Measurements from ENCODE around the gene TAX1BP1.
"Not testable (repeated sequence)": the region's sequence is repeated elsewhere in the genome, so short reads cannot be mapped to it uniquely, and the experiment has no call there.

Gene TAX1BP1

GRCh38 chr7:27737616-27738015 lies 2.3 kb upstream of the TAX1BP1 start:
- DNase-seq (ENCODE audit: low read depth in 2 of 2, low spot score in 1 of 2): no peak

DNA sequence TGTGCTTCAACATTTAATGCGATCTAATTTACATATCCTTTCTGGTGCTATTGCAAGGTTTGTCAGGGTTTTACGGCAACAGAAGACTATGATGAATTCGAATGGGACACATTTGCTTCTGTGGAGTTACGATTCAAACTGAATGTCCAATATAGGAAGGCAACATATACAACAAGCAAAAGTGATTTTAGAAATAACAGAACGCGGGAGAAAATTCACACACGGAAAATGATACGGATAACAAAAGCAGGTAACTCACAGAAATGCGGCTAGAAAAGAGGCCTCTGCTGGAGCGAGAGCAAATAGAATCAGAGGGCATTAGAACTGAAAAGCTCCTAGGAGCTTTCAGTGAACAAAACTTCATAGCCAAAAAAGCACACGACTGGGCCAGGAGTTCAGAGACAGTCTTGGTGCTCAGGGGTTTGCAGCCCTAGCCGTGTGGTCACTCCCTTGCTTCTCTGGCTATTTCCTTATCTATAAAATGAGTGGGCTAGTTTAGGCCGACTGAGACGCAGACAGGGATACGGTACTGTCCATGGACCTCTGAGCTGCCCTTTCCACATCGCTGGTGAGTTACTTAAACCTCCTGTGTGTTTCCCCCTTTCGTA lies 557 bp upstream of the TAX1BP1 start:
- DNase-seq (ENCODE audit: low read depth in 2 of 2, low spot score in 1 of 2): no peak

GRCh38 chr7:27740449-27741086 lies 606 bp downstream of the TAX1BP1 start:
- DNase-seq (ENCODE audit: low read depth in 2 of 2, low spot score in 1 of 2): peak; percentile 57 to 69

DNA sequence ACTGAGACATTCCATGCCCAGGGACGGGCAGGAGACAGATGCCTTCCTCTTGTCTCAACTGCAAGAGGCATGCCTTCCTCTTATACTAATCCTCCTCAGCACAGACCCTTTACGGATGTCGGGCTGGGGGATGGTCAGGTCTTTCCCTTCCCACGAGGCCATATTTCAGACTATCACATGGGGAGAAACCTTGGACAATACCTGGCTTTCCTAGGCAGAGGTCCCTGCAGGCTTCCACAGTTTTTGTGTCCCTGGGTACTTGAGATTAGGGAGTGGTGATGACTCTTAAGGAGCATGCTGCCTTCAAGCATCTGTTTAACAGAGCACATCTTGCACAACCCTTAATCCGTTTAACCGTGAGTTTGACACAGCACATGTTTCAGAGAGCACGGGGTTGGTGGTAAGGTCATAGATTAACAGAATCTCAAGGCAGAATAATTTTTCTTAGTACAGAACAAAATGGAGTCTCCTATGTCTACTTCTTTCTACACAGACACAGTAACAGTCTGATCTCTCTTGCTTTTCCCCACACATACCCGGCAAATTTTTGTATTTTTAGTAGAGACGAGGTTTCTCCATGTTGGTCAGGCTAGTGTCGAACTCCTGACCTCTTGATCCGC lies 2.2 kb downstream of the TAX1BP1 start:
- not testable (repeated sequence) for DNase-seq (ENCODE audit: low read depth in 2 of 2, low spot score in 1 of 2)

DNA sequence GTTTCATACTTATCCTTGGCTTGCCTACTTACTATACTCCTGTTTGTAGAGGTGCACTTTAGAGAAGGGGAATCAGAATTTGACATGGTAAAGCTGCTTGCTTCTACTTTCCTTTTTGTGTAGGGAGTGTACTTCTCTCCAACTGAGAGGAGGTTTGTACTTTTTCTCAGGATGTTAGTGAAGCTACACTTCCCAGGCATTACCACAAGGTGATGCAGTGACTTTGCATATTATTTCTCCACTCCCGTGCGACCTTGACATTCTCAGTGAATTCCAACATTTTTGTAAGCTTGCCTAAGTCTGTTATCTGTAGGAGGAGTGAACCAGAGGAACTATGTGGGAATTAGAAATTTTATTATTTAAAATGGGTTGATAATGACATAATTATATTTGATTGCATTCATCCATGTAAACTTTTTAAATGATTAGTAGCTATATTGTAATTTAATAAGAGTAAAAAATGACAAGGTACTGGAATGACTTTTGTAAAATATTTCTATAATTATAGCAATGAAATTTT lies 5.2 kb downstream of the TAX1BP1 start:
- DNase-seq (ENCODE audit: low read depth in 2 of 2, low spot score in 1 of 2): no peak

- no peak for DNase-seq (ENCODE audit: low read depth in 2 of 2, low spot score in 1 of 2)
These were observed 6.5 kb downstream of the TAX1BP1 start for GRCh38 chr7:27746486-27746885.

GRCh38 chr7:27746978-27747377 lies 7.0 kb downstream of the TAX1BP1 start:
- no peak for DNase-seq (ENCODE audit: low read depth in 2 of 2, low spot score in 1 of 2)

- no peak for DNase-seq (ENCODE audit: low read depth in 2 of 2, low spot score in 1 of 2)
These were observed 7.8 kb downstream of the TAX1BP1 start for GRCh38 chr7:27747589-27748368.

DNA sequence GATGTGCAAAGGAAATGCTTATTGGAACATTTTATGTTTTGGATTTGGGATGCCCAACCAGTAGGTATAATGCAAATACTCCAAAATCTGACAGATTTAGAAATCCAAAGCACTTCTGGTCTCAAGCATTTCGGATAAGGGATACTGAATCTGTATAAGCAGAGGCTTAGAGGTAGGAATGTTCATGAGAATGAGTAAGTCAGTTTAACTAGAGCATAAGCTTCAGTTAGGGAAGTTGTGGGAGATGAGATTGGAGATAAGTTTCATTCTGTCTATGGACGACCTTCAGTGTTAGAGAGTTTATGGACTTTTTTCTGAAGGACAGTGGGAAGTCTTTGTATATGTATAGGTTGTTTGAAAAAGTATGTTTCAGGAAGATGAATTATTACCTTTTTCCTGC lies 10.4 kb downstream of the TAX1BP1 start:
- DNase-seq (ENCODE audit: low read depth in 2 of 2, low spot score in 1 of 2): no peak

GRCh38 chr7:27751888-27752660 lies 12.1 kb downstream of the TAX1BP1 start:
- DNase-seq (ENCODE audit: low read depth in 2 of 2, low spot score in 1 of 2): no peak

DNA sequence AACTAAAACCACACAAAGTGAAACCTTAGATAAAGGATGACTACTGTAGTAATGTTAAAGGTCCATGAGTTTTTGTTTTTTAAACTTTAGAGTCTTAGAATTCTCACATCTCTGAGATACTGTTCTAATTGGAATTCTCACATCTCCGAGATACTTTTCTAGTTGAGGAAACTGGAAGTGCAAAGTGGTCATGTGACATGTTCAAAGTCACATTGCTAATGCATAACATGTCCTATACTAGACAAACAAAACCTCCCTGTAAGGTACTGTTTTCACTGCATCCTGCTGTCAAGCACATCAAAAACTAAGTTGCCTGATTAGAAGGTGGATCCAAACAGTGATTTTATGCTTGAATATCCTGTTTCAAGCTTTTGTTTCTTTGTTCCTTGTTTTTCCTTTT lies 13.9 kb downstream of the TAX1BP1 start:
- DNase-seq (ENCODE audit: low read depth in 2 of 2, low spot score in 1 of 2): no peak

DNA sequence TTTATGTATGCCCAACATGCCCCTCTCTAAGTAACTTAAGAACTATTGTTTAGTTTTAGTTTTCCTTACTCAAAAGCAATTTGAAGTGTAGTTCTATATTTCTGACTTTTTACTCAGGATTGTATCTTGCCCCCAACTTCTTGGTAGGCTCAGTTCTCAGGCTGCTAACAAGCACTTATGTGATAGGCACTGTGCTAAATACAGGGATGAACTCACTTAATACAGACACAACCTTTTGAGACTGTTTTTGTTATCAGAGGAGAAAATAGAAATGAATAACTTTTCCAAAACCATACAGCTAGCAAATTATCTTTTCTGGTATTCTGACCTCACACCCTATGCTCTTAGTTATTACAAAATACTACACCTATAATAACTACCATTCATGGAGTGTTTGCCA lies 16.3 kb downstream of the TAX1BP1 start:
- DNase-seq (ENCODE audit: low read depth in 2 of 2, low spot score in 1 of 2): no peak

DNA sequence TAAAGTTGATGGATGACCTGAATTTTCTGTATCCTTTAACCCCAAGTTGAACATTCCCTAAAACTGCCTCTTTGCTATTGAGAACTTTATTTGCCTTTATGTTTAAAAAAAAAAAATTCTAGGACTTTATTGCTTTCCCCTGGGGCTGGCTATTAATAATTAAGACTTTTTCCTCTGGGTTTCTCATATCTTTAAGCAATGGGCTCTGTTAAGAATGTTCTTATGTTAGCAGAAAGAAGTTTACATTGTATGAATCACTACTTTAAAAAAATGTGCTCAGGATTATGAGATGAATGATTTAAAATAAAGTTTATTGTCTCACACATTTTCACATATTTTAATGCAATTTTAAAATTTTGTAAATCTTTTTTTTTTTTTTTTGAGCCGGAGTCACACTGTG lies 19.5 kb downstream of the TAX1BP1 start:
- DNase-seq (ENCODE audit: low read depth in 2 of 2, low spot score in 1 of 2): no peak

DNA sequence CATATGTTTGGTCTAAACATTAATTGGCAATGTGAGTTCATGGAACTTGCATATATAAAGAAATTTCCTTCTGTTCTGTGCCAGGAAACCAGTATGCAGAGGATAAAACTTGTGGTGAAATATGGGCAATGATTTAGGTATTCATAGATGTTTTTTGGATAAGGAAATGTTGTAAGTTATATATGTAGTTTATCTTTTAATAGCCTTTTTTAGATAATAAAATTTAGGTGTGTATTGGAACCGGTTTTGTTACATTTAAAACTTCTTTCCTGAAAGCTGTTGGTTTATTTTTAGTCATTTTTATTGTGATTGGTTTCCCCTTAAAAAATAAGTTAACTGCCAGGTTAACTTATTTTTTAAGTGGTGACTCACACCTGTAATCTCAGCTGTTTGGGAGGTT lies 22.1 kb downstream of the TAX1BP1 start:
- DNase-seq (ENCODE audit: low read depth in 2 of 2, low spot score in 1 of 2): no peak

- DNase-seq (ENCODE audit: low read depth in 2 of 2, low spot score in 1 of 2): no peak
These were observed 24.1 kb downstream of the TAX1BP1 start for GRCh38 chr7:27763983-27764508.

- DNase-seq (ENCODE audit: low read depth in 2 of 2, low spot score in 1 of 2): no peak
These were observed 25.9 kb downstream of the TAX1BP1 start for GRCh38 chr7:27765841-27766240.

DNA sequence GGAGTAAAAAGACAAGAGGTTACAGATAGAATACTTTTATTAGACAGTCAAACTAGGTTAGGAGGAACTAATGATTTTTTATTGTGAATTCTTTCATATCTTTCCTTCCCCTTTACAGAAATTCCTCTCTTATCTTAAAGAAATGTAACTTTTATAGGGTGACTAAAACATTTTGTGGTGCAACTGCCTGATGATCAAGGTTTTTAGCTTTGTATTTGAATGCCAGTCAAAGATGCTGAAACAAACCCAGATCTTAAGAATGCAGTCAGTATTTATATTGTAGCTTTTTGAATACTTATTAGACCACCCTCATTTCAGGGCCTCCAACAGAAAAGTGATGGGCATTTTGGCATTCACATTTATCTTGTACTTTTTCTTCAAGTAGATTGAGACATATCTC lies 27.4 kb downstream of the TAX1BP1 start:
- no peak for DNase-seq (ENCODE audit: low read depth in 2 of 2, low spot score in 1 of 2)

DNA sequence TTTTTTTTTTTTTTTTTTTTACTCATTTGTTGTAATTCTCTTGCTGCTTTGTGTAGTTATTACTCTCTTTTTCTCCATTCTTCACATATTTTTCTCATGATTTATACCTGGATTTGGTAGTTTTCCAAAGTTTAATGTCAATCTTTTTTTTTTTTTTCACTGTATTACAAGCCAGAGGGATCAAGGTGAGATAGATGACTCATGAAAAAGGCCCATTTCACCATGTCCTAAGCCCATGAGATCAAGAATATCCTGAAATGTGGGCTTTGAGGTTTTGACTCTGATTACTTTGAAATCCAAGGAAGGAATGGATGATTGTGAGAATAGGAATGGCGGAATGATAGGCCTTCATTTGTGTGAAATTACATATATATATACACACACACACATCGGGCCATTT lies 31.1 kb downstream of the TAX1BP1 start:
- DNase-seq (ENCODE audit: low read depth in 2 of 2, low spot score in 1 of 2): no peak

DNA sequence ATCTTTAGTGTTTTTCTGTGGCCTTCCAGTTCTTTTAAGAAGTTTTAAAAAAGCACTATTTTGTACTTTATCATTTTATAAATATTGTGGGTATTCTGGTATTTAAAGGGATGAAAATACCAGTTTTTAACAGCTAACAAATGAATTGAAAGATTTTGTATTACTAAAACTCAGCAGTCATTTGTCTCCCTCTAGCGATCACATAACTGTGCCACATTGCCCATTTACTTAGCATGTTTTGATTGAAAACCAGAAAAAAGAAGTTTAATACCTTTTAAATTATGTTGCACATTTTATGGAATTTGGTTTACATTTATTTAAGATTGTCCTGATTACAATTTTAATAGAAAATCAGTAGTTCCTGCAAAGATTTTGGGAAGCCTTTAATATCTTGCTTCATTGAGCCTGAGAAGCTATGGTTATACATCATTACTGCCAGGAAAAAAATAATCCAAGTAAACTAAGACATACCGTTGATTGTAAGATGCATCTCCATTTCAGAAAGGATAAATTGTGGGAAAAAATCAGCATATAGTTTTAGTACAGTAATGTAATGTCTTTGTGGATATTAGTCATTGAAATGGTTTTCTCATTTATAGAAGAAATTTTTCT lies 34.9 kb downstream of the TAX1BP1 start:
- no peak for DNase-seq (ENCODE audit: low read depth in 2 of 2, low spot score in 1 of 2)

DNA sequence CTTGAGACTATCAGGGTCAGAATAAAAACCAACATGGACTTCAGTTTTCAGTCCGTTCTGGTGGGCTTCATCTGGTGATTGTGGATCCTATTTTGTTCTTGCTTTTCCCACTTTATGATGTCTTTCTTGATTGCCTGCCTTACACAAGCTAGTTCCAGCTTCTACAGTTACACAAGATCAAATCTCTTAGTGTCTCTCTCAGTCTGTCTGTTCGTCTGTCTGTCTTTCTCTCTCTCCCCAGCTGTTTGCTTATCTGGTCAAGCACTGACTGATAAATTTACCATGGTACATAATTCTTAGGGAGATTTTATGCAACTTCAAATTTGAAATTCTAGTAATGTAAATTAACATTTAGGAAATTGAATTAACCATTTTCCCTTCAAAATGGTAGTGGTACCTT lies 35.8 kb downstream of the TAX1BP1 start:
- DNase-seq (ENCODE audit: low read depth in 2 of 2, low spot score in 1 of 2): no peak
